NCI-H524 (cell line): Measurements from ENCODE around the gene BLM.
A peak's percentile ranks its signal among the peaks of the same experiment; 100 is the strongest.
"Not testable (repeated sequence)": the region's sequence is repeated elsewhere in the genome, so short reads cannot be mapped to it uniquely, and the experiment has no call there.

ENCODE experiments used
- DNase-seq, 2 experiments: peaks; one replicate each; lab custom pipeline; 2025; lab: John Stamatoyannopoulos, UW

The BLM gene

DNA sequence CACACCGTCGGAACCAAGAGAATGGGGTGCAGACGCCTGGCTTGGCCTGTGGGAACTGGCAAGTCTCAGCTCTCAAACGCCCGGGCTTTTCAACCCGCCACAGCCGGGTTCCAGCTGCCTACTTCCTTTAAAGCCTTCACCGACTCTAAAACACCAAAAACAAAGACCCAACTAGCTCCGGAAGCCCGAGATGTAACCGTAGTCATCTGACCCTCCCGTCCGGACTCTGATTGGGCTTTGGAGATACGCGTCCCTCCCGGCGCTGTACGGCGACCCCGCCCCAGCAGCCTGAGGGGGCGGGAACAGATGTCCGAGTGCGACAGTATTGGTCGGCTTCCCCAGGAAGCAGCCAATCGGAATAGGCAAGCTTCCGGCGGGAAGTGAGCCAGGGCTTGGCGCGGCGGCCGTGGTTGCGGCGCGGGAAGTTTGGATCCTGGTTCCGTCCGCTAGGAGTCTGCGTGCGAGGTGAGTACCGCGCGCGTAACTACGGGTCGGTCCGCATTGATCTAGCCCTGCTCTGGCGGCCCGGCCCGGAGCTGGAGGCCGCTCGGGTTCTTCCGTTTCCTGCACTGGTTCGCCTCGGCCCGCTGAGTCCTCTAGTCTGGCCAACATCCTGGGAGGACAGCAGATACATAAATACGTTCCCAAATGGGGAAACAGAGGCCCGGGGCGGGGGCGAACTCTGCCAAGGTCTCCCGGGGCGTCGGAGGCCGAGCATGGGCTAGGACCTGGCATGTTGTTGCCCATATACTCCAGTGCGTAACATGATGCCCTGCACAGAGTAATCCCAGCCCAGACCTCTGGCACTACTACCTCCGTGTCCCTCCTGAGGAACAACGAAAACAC, at the start of gene BLM:
TSS of gene BLM (plus strand) at position 371 of the 846 bp plus-strand sequence. CDS start 30,047 bp downstream, outside the sequence.
- DNase-seq, result peak; percentile 98

DNA sequence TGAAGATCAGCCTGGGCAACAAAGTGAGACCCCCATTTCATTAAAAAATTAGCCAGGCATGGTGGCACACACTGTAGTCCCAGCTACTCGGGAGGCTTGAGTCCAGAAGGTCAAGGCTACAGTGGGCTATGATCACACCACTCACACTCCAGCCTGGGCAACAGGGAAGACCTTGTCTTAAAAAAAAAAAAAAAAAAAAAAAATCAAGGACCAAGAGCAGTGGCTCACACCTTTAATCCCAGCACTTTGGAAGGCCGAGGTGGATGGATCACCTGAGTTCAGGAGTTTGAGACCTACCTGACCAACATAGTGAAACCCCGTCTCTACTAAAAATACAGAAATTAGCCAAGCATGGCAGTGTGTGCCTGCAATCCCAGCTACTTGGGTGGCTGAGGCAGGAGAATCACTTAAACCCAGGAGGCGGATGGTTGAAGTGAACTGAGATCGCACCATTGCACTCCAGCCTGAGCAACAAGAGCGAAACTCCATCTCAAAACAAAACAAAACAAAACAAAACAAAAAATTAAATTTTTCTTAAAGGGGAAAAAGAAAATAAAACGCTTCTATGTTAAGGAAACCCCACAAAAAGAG, 49.3 kb upstream of the BLM start:
- not testable (repeated sequence) for DNase-seq

DNA sequence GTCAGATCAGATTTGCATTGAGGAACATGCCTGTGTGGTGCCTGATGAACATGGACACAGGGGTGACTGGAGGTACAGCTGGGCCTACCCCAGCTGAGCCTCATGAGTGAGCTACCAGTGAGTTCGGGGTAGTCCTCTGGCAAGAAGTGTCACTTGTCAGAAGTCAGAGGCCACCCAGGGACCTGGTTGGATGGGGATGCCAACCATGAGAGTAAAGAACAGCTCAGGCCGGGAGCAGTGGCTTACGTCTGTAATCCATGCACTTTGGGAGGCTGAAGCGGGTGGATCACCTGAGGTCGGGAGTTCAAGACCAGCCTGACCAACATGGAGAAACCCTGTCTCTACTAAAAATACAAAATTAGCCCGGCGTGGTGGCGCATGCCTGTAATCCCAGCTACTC, 46.5 kb upstream of the BLM start:
- not testable (repeated sequence) for DNase-seq

DNA sequence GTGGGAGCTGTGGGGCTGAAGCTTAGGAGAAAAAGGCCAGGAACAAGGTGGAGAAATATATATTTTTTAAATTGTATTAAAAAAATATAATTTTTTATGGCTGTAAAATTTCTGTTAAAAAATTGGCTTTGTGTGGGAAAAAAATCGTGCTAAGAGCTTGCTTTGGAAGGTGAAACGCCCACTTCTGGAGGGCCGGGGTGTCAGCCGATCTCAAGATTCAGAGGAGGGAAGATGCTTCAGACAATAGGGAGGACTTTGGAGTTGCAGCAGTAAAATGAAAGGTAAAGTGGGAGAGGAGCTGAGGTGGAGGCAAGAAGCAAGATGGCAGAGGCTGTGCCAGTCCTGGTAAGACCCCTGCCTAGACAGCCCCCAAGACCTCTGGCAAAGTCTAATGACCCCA, 45.9 kb upstream of the BLM start:
- DNase-seq, result no peak

DNA sequence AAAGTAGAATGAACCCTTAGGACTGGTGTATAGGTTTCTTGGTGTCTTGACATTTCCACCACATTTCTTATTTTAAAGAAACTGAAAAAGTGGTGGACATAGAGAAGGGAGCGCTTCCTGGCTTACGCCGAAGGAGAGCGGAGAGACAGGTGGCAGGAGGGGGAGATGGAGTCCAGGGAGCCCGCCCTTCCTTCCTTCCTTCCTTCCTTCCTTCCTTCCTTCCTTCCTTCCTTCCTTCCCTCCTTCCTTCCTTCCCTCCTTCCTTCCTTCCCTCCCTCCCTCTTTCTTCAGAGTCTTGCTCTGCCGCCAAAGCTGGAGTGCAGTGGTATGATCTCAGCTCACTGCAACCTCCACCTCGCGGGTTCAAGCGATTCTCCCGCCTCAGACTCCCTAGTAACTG, 43.8 kb upstream of the BLM start:
- DNase-seq, result not testable (repeated sequence)

DNA sequence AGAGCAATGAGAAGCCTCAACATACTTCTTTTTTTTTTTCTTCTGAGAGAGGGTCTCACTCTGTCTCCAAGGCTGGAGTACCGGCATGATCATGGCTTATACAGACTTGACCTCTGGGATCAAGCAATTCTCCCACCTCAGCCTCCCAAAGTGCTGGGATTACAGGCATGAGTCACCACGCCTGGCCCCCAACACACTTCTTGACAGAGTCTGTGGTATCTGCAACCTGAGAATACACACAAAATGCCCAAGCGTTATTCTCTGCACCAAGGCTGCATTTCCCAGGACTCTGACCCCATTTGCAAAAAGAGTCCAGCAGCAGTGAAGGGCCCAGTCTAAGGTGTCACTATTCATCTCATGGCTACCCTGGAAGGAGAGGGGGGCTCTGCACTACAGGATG, 42.7 kb upstream of the BLM start:
- DNase-seq, result no peak

DNA sequence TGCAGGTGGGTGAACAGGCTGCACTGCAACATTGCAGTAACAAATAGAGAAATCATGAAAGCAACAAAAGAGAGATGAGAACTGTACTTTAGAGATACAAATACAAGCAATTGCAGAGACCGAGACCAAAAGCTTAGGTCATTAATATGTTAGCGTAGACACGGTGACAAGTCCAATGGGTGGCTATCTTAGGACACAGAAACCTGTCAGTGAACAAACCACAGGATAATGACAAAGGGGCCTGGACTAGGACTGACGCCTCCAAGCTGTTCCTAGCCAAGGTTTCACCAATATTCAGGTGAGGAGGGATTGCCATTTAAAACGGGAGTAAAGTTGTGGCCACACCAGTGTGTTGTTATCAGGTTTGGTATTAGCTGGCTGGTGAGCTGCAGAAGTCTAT, 41.7 kb upstream of the BLM start:
- DNase-seq, result no peak

DNA sequence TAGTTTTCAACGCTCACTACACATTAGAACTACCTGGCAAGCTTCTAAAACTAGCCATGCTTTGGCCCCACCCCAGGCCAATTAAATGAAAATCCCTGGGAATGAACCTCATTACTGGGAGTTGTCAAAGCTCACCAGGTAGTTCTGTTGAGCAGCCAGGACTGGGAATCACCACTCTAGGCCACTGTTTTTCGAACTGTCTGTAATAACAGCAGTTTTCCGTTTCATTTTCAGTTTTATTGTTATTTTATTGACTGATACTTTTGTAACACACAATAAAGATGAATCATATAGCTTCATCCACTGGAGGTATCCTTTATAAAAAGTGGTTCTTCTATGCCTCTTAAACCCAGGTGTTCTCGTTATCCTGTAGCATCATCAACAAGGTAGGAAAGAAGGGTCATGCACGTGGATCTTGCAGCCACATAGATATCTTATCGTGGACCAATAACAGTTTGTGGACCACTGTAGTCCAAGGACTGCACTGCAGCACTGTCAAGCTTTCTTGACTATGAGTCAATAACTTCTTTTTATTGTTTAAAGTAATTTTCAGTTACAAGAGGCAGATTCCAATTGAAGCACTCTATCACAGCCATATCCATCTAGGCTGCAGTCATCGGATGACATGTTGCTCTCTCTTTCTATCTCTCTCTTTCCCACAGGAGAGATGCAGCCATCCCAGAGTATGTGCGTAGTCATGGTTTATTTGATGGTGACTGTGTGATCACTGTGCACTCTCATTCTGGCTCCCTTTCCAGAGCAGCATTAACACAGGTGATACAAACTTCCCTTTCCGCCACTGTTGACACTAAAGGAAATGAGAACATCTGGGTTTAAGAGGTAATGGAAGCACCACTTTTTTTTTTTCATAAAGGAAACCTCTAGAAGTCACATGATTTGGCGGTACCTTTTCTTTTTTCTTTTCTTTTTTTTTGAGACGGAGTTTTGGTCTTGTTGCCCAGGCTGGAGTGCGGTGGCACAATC, 39.0 kb upstream of the BLM start:
- no peak for DNase-seq

DNA sequence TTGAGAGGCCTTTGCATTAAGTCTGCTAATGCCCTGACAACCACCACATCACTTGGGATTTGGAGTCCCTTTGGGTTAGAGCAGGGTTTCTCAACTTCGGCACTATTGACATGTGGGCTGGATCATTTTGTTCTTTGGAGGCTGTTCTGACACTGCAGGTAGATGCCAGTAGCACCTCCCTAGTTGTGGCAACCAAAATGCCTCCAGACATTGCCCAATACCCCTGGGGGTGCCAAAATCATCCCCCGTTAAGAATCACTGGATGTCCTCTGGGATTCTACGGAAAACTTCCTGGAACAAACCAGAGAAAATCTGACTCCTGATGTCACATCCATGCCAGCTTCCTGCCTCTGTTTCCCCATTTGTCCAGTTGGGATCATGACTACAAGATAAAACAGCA, 37.2 kb upstream of the BLM start:
- DNase-seq, result no peak

DNA sequence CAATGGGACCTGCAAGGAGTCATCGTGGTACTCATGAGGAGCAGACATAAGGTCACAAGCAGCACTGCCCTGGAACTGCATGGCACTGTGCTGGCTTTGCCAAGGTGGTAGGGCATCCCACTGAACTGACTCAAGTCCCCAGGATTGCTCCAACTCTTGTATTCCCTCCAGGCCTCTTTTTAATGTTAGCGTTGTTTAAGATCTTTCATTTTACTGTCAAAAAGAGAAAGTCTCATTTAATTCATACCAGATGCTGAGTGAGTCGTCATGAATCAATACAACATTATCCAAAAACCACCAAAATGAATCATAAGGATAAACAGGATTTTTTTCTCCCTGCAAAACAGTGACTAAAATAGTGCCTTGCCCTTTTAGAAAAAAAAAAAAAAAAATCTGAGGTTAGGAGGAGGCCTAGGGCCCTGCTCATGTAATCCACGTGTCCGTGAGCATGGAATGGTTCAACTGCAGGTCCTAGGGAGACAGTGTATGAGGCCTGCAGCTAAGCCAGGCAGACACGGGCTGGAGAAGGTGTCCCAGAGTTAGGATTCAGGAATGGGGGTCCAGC, 36.7 kb upstream of the BLM start:
- DNase-seq, result no peak

DNA sequence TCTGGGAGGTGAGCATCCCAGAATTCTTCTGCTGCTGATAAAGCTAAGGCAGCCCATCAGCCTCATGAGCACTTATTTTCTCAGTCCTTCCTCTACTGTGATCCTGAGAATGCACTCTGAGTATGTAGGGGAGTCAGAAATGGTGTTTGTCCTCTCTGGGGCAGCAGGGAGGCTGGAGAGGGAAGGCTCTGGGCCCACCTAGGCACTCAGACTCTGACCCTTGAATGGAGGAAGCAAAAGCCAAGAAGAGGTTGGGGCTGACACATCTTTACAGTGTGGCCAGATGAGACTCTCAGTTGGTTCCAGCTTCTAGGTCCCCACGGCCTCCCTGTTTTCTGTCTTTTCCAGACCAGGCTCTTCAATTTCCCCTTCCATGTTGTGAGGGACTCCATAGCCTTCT, 36.1 kb upstream of the BLM start:
- DNase-seq, result no peak

DNA sequence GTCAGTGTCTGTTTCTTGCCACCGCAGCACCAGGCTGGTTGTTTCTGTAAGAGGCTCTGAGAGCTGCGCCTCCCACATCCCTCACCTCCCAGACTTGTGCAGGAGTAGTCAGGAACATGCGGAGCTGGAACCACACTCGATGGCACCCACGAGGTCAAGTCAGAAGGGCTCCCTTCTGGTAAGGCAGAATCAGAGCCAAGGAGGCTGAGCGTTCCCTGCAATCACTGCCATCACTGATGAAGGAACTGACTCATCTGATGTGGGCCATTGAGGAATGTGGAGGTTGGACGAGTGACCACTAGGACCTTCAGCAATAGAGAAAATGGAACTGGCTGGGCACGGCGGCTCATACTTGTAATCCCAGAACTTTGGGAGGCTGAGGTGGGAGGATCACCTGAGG, 35.7 kb upstream of the BLM start:
- no peak for DNase-seq

DNA sequence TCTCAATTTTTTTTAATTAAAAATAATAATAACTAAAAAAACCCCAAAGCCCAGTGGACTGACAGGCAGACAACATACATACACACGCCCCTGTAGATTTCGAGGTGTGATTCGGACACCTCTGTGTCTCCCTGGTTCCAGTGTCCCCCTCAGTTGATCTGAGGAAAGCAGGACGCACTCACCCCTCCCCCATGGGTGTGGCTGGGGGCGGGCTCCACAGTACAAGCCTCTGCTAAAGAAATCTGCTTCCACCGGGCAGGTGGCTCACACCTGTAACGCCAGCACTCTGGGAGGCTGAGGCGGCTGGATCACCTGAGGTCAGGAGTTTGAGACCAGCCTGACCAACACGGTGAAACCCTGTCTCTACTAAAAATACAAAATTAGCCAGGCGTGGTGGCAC, 33.8 kb upstream of the BLM start:
- no peak for DNase-seq

DNA sequence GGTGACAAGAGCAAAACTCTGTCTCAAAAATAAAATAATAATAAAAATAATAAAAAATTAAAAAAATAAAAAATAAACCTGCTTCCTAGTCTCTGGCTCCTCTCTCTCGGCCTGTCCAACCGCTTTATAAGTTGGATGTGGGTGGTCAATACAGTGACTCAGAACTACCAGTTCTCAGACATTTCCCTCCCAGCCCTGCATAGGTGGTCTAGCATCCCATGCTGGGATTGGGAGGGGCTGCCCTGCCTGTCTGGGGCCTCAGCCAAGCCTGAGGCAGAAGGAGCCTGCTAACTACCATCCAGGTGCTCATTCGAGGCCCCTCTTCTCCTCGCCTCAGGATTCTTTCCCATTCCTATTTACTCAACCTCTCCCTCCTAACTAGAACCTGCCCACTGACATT, 33.3 kb upstream of the BLM start:
- no peak for DNase-seq

DNA sequence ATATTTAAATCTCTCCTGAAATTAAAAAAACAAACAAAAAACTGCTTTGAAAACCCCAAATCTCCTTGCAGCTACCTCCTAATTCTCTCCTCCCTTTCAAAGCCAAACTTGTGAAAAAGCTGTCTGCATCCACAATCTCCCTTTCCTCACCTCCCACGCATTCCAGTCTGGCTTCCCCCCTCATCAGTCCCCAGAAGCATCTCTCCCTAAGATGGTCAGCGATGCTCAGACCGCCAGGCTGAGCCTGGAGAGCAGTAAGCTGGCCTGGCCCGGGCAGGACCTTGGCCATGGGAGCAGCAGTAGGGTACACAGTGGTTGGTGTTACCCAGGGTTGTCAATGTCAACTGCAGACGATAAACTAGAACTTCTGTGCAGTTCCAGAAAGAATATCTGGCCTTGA, 32.9 kb upstream of the BLM start:
- DNase-seq, result no peak

DNA sequence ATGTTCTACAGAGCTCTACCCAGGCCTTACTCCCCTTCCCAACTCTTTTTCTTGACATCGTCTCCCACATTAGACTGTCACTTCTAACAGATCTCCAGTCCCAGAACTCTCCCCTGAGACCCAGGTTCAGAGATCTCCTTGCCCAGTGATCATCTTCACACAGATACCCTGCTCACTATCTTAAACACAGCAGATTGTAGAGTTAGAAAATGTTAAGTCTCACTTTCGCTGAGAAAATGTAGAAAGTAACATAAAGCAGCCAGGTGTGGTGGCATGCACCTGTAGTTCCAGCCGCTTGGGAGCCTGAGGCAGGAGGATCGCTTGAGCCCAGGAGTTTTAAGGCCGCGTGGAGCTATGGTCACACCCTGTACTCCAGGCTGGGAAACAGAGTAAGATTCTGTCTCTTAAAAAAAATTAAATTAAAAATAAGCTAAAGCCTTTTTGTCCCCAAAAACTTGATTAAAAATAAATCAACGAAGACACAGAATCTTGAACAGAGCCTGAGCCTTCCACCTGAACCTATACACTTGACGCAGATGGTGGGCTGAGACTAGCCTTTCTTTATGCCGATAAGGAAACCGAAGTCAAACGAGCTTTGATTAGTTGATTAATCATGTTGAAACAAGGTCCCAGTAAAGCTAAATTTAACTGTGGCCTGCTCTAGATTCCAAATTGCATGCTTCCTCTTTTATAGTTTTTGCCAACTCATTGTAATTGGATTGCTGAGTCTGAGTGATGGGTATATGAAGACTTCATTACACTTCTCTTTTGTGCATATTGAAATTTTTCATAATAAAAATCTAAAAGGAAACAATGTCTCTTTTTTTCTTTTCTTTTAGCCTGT, 31.3 kb upstream of the BLM start:
- DNase-seq, result no peak

DNA sequence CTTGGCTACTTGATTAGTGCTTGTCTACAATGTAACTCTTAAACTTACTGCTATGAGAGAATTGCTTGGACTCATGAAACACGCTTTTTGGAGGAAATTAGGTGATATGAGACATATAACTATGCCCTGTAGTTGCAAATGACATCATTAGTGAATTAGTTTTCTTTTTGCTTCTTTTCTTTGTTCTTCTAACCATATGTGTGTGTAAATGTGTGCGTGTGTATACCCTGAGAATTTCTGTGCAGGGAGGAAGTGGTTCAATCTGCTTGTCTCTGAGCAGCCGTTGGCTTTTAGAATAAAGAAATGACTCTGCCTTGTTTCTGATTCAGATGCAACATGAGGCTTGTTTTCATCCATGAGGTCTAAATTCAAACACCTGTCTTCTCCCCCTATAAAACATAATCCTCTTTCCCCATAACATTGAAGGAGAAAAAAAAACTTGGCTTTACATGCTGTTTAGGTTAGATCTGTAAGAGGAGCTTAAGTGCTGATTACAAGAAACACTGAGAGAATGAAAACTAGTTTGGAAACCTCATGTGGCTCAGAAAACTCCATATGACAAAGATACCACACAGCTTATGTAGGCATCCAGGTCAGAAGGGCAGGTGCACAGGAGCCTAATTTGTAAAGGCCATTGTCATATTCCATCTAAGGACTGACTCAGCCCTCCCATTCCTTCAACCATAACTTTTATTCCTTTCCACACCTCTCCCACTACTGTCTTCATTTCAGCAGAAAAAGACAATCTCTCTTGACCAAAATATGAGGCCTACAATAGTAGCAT, 30.5 kb upstream of the BLM start:
- DNase-seq, result peak; percentile 78 to 96

DNA sequence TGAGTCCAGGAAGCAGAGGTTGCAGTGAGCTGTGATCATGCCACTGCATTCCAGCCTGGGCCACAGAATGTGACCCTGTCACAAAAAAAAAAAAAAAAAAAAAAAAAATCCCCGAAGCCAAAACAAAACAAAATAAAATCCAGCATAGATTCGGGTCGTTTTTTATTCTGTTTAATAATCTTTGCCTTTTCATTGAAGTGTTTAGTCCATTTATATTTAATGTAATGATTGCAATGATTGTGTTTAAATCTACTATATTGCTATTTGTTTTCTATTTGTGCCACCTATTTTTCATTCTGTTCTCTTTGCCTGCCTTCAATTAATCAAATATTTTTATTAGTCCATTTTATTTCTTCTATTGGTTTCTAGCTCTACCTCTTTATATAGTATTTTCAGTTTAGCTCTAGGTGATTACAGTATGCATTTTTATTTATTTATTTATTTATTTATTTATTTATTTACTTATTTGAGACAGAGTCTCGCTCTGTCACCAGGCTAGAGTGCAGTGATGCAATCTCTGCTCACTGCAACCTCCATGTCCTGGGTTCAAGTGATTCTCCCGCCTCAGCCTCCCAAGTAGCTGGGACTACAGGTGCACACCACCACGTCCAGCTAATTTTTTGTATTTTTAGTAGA, 27.7 kb upstream of the BLM start:
- DNase-seq, result not testable (repeated sequence)

DNA sequence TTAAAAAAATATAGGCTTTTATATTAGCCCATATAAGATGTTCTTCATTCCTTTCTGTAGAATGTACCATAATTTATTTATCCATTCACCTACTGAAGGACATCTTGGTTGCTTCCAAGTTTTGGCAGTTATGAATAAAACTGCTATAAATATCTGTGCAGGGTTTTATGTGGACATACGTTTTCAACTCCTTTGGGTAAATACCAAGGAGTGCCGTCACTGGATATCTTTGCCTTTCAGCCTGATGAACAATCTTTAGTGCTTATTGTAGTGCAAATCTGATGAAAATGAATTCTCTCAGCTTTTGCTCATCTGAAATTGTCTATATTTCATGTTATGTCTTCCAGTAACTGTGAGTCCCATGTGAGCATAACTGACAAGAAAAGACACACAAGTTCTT, 26.6 kb upstream of the BLM start:
- DNase-seq, result no peak

DNA sequence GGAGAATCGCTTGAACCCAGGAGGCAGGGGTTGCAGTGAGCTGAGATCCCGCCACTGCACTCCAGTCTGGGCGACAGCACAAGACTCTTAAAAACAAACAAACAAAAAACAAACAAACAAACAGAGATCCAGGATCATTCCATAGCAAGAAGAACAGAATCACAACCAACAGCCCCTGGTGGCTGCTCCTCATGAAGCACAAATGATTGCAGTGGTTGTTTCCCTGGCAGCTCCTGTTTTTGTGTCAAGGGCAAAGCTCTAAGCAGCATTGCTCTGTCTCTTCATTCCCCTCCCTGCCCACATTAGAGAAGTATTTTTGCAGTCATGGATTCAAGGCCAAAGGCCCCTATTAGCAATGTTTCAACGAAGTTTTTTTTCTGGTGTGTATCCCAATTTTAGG, 25.8 kb upstream of the BLM start:
- DNase-seq, result no peak
